Breast epithelium (tissue), 3 donors: ENCODE measurements around the gene C1QTNF6.

Experiments
- POLR2A ChIP-seq: fragments of 450-650 bp; IDR thresholded peaks from one replicate; pipeline ENCODE4 v1.6.1; 2016; ENCODE audit warnings: antibody characterized with exemption, mild to moderate bottlenecking, moderate library complexity
- POLR2AphosphoS5 ChIP-seq, 3 donors: sonication (generic); formaldehyde crosslinking; IDR thresholded peaks; one replicate each; pipeline ENCODE4 v1.6.1; 2017; ENCODE audit warnings: antibody characterized with exemption in 3 of 3
- TF ChIP-seq, protein P1 (sequence below), 3 donors: fragments of 450-650 bp; IDR thresholded peaks; one replicate each; pipeline ENCODE4 v1.5.1; 2016 to 2017; ENCODE audit warnings: antibody characterized with exemption in 3 of 3, mild to moderate bottlenecking in 3 of 3, moderate library complexity in 3 of 3

DNA sequence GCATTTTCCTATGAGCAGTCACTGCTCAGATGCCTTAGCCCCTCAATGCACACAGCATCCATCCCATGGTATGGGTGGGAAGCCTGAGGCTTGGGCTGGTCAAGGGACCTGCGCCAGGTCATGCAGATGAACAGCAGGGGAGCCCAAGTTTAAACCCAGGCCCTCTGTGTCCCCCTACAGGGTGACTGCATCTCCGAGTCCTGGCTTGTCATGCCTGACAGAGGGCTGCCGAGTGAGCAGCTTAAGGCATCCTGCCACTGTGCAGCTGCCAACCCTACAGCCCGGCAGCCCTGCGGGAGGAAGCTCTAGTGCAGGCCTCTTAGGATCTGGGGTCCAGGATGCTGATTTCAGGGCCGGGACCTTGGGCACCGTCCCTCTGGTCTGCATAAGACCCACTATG lies 48.3 kb downstream of the C1QTNF6 start:
- TF ChIP-seq, protein P1, sequence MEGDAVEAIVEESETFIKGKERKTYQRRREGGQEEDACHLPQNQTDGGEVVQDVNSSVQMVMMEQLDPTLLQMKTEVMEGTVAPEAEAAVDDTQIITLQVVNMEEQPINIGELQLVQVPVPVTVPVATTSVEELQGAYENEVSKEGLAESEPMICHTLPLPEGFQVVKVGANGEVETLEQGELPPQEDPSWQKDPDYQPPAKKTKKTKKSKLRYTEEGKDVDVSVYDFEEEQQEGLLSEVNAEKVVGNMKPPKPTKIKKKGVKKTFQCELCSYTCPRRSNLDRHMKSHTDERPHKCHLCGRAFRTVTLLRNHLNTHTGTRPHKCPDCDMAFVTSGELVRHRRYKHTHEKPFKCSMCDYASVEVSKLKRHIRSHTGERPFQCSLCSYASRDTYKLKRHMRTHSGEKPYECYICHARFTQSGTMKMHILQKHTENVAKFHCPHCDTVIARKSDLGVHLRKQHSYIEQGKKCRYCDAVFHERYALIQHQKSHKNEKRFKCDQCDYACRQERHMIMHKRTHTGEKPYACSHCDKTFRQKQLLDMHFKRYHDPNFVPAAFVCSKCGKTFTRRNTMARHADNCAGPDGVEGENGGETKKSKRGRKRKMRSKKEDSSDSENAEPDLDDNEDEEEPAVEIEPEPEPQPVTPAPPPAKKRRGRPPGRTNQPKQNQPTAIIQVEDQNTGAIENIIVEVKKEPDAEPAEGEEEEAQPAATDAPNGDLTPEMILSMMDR (IDR thresholded peaks at IDR 0.05), result no peak
- TF ChIP-seq POLR2AphosphoS5 (IDR thresholded peaks at IDR 0.05) (no peak), POLR2A (no peak)
